Effector memory CD4-positive, alpha-beta T cell (primary cell): ENCODE results near the gene CTNND2.

Experiments used
- DNase-seq, 3 donors: peaks; one replicate each; pipeline ENCODE4 v3.0.0-alpha.2; 2020
- H3K27ac ChIP-seq: 2 replicates; pipeline ENCODE4 v1.7.0; 2013; ENCODE audit warnings: mild to moderate bottlenecking, low read length, moderate library complexity; ENCODE audit not compliant: insufficient read depth, poor library complexity, severe bottlenecking
- H3K27me3 ChIP-seq: replicated peaks from 2 replicates; pipeline ENCODE4 v1.7.0; 2013; ENCODE audit warnings: mild to moderate bottlenecking, low read length; ENCODE audit not compliant: insufficient read depth, control insufficient read depth, poor library complexity, severe bottlenecking
- H3K36me3 ChIP-seq: 2 replicates; pipeline ENCODE4 v1.7.0; 2013; ENCODE audit warnings: mild to moderate bottlenecking, low read length, moderate library complexity; ENCODE audit not compliant: control insufficient read depth, insufficient read depth
- H3K4me1 ChIP-seq: 2 replicates; pipeline ENCODE4 v1.7.0; 2013; ENCODE audit warnings: low read length, mild to moderate bottlenecking; ENCODE audit not compliant: control insufficient read depth, insufficient read depth, poor library complexity, severe bottlenecking
- H3K4me3 ChIP-seq: 2 replicates; pipeline ENCODE4 v1.7.0; 2013; ENCODE audit warnings: low read length, low read depth, mild to moderate bottlenecking; ENCODE audit not compliant: insufficient read depth, poor library complexity, severe bottlenecking
- H3K9me3 ChIP-seq: 2 replicates; pipeline ENCODE4 v1.7.0; 2013; ENCODE audit warnings: mild to moderate bottlenecking, low read length, moderate library complexity; ENCODE audit not compliant: control insufficient read depth

The CTNND2 gene

GRCh38 chr5:11227064-11227463 lies 677.2 kb downstream of the CTNND2 start:
- Histone ChIP-seq H3K36me3 (no peaks in the 10 kb centered on the region), H3K9me3 (no peaks in the 10 kb centered on the region), H3K27me3 (no peaks in the 10 kb centered on the region), H3K4me3 (no peak overlapping the region), H3K4me1 (peaks cover 7% of the 10 kb centered on the region), H3K27ac (no peak overlapping the region)
- no peak for DNase-seq

GRCh38 chr5:11224436-11225187 lies 679.6 kb downstream of the CTNND2 start:
- no peaks in the 10 kb centered on the region for H3K9me3 ChIP-seq
- no peak for DNase-seq
- H3K4me1 ChIP-seq, result peaks cover 10% of the 10 kb centered on the region
- no peak overlapping the region for H3K4me3 ChIP-seq
- no peaks in the 10 kb centered on the region for H3K36me3 ChIP-seq
- no peak overlapping the region for H3K27ac ChIP-seq
- H3K27me3 ChIP-seq, result no peaks in the 10 kb centered on the region

- H3K4me1 ChIP-seq, result peaks cover 10% of the 10 kb centered on the region
- H3K36me3 ChIP-seq, result no peaks in the 10 kb centered on the region
- no peak overlapping the region for H3K27ac ChIP-seq
- H3K27me3 ChIP-seq, result no peaks in the 10 kb centered on the region
- no peaks in the 10 kb centered on the region for H3K9me3 ChIP-seq
- H3K4me3 ChIP-seq, result no peak overlapping the region
- no peak for DNase-seq
Measured at GRCh38 chr5:11222169-11222568, 682.1 kb downstream of the CTNND2 start.

DNA sequence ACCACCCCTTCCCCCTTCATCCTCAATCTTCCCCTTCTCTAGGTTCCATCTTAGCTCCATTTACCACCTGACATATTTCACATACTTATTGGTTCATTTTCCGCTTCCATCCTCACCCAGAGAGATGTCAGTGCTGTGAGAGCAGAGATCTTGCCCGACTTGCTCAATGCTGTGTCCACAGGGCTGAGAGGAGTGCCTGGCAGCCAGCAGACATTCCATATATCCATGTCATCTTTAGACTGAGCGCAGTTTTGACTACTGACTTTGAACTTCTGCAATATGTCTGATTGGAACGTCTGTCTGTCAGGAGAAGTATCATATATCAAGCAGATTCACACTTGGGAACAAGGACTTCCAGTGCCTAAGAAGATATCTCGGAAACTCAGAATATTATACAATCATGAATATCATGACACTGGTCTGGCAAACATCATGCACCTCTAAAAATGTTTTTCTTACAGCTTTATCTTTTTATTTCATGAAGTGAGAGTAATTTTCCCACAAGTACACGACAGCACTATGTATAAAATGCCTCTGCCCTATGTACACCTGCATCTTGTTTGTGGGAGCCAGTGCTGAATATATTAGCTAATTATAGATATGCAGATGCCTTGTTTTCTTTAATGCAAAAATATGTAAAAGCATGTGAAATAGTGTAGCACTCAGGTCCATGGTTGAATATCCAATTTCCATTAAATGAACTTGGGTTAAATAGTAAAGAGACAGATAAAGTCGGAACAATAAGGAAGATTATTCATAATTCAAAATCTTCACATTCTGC lies 689.2 kb downstream of the CTNND2 start:
- H3K9me3 ChIP-seq, result no peaks in the 10 kb centered on the region
- no peaks in the 10 kb centered on the region for H3K36me3 ChIP-seq
- no peaks in the 10 kb centered on the region for H3K4me1 ChIP-seq
- no peak overlapping the region for H3K4me3 ChIP-seq
- DNase-seq, result no peak
- no peak overlapping the region for H3K27ac ChIP-seq
- no peaks in the 10 kb centered on the region for H3K27me3 ChIP-seq

DNA sequence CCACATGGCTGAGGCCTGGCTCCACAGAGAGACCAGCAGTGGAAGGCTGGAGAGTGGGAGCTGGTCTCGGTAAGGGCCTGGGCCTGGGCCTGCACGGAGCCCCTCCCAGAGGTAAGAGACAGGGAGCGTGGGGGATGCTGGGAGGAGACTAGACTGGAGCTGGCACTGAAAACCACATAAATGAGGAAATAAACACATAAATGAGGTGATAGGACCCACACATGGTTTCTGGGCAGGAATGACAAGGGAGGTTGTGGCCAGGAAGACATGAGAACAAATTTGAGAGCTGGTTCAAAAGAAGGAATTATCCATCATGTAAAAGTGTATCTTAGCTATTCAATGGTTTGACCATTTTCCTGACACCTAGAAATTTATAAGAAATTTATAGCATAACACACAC lies 691.5 kb downstream of the CTNND2 start:
- no peaks in the 10 kb centered on the region for H3K4me1 ChIP-seq
- no peaks in the 10 kb centered on the region for H3K9me3 ChIP-seq
- H3K36me3 ChIP-seq, result no peaks in the 10 kb centered on the region
- H3K27ac ChIP-seq, result no peak overlapping the region
- no peak overlapping the region for H3K4me3 ChIP-seq
- DNase-seq, result no peak
- H3K27me3 ChIP-seq, result no peaks in the 10 kb centered on the region

DNA sequence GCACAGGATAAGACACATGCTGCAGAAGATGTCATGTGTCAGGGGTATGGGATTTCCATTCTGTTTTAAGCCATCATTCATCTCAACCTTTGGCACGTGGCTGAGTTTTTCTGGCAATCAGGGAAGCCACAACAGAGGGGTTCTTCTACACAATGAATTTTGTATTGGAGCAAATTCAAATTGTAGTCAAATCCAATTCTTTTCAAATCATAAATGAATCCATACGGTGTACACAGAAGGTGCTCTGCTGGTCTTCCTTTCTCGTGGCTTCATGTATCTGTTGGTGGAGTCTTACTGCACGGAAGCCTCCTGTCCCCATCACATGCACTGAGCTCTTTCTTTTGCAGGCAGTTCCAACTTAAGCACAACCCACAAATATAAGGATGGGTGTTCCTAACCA lies 706.5 kb downstream of the CTNND2 start:
- no peaks in the 10 kb centered on the region for H3K36me3 ChIP-seq
- no peaks in the 10 kb centered on the region for H3K27me3 ChIP-seq
- no peak overlapping the region for H3K4me3 ChIP-seq
- no peaks in the 10 kb centered on the region for H3K9me3 ChIP-seq
- DNase-seq, result no peak
- H3K4me1 ChIP-seq, result no peaks in the 10 kb centered on the region
- no peak overlapping the region for H3K27ac ChIP-seq

GRCh38 chr5:11191673-11192072 lies 712.6 kb downstream of the CTNND2 start:
- no peak for DNase-seq
- H3K4me3 ChIP-seq, result no peak overlapping the region
- H3K9me3 ChIP-seq, result no peaks in the 10 kb centered on the region
- no peaks in the 10 kb centered on the region for H3K36me3 ChIP-seq
- H3K27me3 ChIP-seq, result no peaks in the 10 kb centered on the region
- no peaks in the 10 kb centered on the region for H3K4me1 ChIP-seq
- H3K27ac ChIP-seq, result no peak overlapping the region

- no peaks in the 10 kb centered on the region for H3K36me3 ChIP-seq
- H3K4me1 ChIP-seq, result no peaks in the 10 kb centered on the region
- H3K27ac ChIP-seq, result no peak overlapping the region
- H3K4me3 ChIP-seq, result no peak overlapping the region
- no peak for DNase-seq
- H3K9me3 ChIP-seq, result no peaks in the 10 kb centered on the region
- no peaks in the 10 kb centered on the region for H3K27me3 ChIP-seq
Measured at GRCh38 chr5:11182441-11183080, 721.7 kb downstream of the CTNND2 start.

DNA sequence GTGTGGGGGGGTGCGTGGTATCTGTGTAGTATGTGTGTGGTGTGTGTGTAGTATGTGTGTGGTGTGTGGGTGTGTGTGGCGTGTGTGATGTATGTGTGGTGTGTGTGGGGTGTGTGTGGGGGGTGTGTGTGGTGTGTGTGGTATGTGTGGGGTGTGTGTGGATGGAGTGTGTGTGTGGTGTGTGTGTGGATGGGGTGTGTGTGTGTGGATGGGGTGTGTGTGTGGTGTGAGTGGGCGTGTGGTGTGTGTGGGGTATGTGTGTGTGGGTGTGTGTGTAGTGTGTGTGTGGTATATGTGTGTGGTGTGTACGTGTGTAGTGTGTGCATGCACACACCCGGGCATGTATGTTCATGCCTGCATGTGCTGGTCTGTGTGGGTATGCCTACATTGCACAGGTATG lies 722.3 kb downstream of the CTNND2 start:
- Histone ChIP-seq H3K27me3 (no peaks in the 10 kb centered on the region), H3K9me3 (no peaks in the 10 kb centered on the region), H3K36me3 (no peaks in the 10 kb centered on the region), H3K27ac (no peak overlapping the region), H3K4me1 (no peaks in the 10 kb centered on the region), H3K4me3 (no peak overlapping the region)
- no peak for DNase-seq

DNA sequence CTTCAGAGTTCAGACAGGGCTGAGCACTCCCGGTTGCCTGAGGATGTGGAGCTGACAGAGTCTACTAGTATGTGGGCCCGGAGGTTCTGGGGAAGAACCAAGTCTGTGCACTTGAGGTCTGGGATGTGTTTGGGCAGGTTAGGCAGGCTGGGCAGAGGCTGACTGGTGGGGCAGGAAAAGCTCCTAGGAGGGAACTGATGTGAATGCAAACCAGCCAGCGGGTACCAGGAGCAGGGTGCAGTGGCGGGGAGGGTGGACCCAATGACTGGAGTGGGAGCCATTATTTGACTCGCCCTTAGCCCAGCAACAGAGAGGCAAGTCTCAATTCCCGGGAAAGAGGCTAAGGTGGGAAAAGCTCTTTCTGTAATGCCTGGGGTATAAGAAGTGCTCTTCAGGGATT lies 723.4 kb downstream of the CTNND2 start:
- H3K9me3 ChIP-seq, result no peaks in the 10 kb centered on the region
- no peaks in the 10 kb centered on the region for H3K27me3 ChIP-seq
- no peak overlapping the region for H3K27ac ChIP-seq
- no peak for DNase-seq
- no peak overlapping the region for H3K4me3 ChIP-seq
- H3K4me1 ChIP-seq, result no peaks in the 10 kb centered on the region
- H3K36me3 ChIP-seq, result no peaks in the 10 kb centered on the region
